ENCODE results near the gene METTL15.
"Not testable (repeated sequence)": the region's sequence is repeated elsewhere in the genome, so short reads cannot be mapped to it uniquely, and the experiment has no call there.

Gene METTL15

DNA sequence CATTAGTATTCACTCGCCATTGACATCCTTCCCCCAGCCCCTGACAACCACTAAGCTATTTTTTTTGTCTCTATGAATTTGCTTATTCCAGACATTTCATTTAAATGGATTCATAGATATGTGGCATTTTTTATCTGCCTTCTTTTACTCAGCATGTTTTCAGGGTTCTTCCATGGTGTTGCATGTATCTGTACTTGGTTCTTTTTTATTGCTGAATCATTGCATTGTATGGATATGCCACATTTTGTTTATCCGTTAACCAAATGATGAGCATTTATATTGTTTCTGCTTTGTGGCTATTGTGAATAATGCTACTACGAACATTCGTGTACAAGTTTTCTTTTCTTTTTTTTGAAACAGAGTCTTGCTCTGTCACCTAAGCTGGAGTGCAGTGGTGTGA, 5.9 kb downstream of the METTL15 start:
- no peak for DNase-seq

DNA sequence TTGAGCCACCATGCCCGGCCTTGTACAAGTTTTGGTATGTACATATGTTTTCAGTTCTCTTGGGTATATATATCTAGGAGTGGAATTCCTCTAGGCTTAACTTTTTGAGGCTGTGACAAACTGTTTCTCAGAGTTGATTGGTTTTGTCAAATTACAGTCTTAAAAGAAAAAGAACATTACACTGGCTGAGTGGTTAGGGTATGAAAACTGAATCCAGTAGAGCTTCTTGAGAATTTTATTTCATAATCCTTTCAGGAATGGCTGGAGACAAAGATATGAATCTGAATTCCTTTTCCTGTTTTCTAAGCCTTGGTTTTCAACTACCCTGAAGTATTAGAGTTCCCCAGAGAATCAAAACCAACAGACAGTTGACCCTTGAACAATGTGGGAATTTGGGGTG, 6.5 kb downstream of the METTL15 start:
- DNase-seq = no peak

DNA sequence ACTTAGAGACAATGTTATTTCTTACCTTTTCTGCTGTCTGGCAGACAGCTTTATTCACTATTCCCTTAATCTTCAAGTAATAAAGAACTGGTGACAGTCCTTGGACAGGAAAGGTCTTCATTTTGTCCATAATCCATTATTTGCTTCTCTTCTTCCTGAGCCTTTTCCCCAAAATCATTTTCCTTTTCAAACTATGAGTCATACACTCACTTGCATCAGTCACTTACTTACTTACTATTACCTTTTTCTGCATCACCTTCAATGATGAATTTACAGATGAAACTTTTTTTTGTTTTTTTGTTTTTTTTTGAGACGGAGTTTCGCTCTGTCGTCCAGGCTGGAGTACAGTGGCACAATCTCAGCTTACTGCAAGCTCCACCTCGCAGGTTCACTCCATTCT, 9.5 kb downstream of the METTL15 start:
- no peak for DNase-seq

DNA sequence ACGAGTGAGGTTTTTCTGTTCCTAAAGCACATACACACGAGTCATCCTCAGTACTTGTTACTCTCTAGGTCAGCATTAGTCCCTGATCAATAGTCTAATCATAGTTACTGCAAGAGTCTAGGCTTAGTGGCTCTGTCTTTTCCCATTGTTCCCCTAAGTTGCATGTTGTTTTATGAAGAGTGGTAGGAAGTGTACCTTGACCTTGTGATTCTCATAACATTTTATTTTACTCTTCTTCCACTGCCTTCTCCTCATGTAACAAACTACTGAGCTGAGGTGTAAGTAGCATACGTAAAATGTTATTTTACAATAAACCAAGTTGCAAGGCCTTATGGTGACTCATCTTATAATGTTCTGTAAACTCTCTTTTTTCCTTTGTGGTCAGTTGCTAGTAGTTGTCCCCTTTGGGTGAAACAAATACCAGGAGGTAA, 15.0 kb downstream of the METTL15 start:
- DNase-seq = no peak

DNA sequence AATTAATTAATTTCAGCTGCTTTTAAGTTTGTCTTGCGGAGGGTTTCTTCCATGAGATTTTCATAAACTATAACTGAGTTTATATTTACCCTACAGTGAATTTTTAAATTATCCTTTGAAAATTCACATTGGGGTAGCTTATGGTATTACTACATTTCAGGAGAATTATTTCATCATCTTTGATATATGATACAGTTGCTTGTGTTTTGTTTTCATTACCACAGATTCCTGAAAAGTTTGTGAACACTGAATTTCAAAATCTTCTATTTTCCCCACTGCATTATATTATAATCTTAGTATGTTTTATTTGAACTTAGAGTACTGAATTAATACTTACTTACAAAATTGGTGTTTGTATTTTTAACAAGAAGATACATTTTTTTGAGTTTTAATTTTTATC, 24.4 kb downstream of the METTL15 start:
- no peak for DNase-seq

DNA sequence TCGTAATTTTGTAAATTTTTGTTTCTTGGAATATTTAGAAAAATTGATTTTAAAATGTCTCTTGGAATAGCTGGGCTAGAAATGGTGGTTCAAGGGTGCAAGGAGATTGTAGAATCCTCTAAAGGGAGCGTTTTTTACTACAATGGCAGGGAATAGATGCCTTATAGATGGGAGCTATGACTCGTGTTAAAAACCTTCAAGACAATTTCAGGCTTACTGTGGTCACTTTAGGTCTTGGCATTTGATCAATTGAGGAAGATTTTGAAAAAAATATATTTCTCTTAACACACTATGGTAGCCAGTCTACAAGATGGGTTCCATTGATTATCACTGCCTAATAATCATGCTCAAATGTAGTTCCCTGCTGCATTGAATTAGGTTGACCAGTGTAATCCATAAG, 25.0 kb downstream of the METTL15 start:
- no peak for DNase-seq

DNA sequence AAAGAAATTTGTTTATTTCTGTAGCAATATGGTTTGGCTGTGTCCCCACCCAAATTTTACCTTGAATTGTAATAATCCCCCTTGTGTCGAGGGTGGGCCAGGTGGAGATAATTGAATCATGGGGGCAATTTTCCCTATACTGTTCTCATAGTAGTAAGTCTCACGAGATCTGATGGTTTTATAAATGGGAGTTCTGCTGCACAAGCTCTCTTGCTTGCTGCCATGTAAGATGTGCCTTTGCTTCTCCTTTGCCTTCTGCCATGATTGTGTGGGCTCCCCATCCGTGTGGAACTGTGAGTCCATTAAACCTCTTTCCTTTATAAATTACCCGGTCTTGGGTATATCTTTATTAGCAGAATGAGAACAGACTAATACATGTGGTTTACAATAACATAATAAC, 28.0 kb downstream of the METTL15 start:
- DNase-seq = not testable (repeated sequence)

DNA sequence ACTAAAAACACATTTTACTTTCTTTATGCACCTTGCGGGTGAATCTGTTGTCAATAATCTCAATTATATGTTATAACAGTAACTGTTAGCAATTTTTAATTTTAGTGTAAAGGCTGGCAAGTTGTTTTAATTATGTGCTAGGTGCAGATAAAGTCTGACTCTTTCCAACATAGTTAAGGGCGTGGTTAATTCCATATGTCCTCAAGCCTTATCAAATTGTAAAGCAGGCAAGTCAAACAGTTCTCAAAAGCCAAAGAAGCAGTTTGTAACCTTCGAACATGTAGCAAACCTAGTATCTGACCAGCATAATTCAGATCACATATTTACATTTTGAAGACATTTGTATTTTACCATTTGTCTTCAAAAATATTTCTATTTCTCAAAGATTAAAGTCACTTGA, 29.2 kb downstream of the METTL15 start:
- no peak for DNase-seq

DNA sequence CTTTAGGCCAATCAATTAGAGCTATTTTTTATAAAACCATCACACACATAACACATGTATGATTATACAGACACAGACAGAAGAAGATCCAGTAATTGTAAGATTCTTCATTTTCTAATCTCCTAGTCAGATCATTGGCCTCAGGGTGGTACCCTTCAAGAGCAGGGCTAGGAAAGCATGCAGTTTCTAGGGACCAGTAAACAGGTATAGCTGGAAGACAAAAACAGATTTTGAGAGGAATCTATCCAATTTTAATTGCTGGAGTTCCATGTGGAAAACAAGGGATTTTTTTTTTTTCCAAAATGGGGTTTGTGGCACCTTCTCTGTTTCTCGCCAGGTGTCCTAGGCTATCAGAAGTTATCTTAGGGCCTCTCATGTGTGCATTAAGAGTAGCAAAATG, 29.6 kb downstream of the METTL15 start:
- DNase-seq = no peak

DNA sequence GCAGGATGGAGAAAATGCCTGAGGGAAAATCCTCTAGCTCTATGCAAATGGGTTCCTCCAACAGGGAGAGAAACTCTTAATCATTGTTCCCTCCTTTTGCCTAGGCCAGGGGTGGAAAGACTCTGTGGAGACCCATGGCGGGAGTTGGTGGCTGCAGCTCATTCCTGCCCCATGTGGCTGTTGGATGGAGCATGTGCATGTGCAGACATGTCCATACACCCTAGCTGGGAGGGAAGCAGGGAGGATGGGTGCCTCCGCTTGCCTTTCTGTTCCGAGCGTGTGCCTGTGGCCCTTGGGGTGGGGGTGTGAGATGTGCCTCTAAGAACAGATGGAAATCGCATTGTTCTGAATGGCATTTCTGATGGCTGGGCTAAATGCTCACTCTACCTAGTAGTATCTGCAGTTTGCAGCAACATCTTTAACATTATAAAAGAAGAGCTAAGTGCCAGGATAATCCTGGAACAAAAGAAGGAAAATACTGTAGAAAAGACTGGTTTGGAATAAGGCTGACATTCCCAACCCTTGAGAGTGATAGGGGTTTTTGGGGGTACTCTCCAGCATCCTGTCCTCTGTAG, 31.7 kb downstream of the METTL15 start:
- no peak for DNase-seq

DNA sequence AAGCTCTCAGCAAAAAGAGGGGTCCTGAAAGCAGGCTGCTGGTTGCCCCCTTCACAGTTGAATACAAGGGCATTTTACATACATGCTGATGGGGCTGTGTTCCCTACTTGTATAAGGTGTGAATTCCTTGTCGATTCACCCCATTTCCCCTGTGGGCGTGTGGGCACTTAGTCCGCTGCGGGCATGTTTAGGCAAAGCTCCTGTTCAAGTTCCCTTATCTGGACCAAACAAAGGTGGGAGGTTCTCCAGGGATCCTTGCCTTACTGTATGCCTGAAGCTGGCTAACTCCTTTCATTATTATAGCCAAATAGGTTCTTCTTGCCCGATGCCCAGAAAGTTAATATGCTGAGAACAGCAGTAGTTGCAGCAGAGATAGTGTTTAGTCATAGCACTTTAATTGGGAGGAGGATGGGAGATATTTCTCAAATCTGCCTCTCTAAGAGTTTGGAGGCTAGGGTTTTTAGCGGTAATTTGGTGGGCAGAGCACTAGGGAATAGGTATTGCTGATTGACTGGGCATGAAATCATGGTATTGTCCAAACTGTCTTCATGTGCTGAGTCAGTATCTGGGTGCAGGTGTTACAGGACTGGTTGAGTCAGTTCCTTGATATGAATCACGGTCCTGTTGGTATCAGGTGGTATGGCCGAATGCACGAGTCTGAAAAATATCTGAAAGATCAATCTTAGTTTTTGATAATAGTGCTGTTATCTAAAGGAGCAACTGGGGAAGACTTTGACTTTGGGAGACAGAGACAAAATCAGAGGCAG, 32.7 kb downstream of the METTL15 start:
- DNase-seq = no peak

DNA sequence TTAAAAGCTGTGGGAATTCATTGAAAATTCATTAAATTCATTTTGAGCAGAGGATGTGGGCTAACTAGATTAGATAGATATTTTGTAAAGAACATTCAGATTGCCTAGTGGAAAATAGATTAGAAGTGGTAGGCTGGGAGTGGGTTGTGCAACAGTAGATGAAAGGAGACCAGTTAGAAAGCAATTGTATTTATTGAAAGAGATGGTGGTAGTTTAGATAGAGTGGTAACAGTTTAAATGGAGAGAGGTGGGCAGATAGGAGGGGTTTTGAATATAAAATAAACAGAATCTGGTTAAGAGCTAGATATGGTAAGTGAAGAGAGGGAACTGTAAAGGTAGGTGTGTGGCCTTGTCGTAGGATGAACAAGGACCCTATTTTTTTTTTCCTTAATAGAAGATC, 34.5 kb downstream of the METTL15 start:
- DNase-seq = no peak

DNA sequence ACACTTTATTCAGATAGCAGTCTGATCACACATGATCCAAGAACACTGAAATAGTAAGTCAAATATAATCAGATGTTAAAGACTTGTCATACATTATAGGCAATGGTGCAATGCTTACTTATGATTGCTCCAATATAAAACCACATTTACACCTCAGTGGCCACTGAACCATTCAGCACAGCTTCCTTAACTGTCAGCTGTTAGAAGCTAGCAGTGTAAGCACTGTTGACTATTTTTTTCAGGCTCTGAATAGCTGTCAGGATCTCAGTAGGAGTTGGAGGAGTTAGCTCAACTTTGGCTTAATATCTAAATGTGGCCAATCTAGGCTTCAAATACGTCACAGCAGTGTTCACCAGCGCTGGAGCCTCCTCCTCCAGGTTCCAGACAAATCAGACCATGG, 36.6 kb downstream of the METTL15 start:
- no peak for DNase-seq

DNA sequence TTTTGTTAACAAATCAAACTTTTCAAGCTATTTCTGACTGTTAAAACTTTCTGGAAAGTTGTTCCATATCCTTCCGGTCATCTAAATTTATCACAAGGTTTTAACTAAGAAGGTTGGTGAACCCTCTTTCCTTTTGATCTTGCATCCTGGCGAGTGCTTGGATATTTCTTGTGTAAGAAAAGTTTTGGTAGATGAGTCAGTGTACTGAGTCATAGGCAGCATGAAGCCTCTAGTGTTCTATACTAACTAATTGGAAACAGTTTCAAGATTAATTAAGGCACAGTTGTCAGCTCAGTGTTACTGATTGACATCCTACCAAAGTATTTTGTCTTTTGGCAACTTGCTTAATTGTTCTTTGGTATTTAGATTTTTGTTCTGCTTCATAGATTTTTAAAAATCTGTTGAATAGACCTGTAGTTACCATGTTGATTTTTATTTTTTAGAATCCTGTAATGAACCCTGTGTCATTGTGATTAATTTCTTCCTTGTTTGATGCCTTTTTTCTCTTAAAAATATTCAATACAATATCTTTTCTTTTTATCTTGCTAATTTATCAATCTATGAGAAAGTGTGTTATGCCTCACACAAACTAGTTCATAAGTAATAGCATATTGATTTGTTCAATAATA, 38.0 kb downstream of the METTL15 start:
- no peak for DNase-seq

DNA sequence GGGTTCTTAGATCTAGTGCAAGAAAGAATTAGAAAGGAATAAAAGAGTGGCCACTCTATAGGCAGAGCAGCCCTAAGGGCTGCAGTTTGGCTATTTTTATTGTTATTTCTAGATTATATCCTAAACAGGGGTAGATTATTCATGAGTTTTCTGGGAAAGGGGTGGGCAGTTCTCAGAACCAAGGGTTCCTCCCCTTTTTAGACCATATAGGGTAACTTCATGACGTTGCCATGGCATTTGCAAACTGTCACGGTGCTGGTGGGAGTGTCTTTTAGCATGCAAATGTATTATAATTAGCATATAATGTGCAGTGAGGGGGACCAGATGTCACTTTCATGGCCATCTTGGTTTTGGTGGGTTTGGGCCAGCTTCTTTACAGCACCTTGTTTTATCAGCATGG, 44.6 kb downstream of the METTL15 start:
- no peak for DNase-seq

DNA sequence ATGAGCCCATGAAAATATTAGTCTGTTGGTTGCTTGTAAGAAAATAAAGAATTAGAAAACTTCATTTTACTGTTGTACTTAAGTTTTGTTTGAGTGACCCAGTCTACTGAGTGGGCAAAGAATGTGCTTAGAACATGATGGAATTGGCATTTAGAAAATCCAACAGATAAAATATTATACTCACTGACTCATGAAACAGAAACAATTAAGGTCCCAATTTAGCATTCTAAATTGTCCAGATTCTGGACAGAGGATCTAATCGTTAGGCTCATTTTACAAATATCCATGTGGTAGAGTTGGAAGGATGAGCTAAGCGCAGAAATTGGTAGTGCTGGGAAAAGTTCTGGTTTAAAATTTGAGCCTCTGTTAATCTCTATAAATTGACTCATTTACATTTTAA, 45.4 kb downstream of the METTL15 start:
- DNase-seq = no peak

DNA sequence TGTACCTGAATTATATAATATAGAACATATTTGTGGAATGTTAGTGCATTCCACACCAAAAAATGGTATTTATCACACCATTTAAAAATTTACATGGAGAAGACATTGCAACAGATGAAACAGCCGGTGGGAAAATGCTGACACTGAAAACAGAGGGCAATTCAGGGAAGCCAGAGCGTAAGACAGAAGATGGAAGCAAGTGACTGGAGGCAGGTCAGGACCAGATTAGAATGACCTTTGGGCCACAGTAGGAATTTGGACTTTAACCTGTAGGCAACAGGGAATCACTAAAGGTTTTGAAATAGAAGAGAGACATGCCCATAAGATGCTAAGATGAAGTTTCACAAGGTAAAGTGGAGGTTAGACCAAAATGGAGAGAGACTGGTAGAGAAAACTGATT, 60.5 kb downstream of the METTL15 start:
- DNase-seq = no peak

DNA sequence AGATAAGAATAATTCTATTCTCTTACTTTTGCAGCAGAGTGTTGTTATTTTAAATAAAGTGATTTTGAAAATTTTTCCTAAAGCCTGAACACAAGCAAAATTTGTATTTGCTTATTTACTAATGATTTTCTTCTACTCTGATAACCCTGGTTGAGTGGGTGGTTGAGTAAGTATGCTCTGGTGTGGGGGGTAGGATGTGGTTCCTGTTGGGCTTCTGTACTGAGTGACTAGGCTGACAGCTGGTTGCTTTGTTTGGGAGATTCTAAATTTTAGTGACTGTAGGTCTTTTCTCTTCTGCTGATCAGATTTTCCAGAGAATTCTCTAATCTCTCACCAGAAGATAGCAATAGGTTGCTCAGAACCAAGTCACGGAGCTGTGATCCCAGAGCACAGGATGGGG, 61.6 kb downstream of the METTL15 start:
- no peak for DNase-seq

DNA sequence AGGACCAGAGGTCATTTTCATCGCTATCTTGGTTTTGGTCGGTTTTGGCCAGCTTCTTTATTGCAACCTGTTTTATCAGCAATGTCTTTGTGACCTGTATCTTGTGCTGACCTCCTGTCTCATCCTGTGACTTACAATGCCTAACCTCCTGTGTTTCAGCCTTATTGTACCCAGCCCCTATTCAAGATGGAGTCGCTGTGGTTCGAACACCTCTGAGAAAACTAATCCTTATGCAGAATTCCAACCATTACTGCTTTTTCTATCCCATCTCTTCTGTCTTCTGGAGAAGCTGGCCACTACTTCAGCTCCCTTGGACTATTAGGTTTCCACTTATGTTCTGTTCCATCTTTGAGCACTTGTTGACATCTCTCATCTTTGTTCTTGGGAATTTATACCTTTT, 62.6 kb downstream of the METTL15 start:
- DNase-seq = no peak

DNA sequence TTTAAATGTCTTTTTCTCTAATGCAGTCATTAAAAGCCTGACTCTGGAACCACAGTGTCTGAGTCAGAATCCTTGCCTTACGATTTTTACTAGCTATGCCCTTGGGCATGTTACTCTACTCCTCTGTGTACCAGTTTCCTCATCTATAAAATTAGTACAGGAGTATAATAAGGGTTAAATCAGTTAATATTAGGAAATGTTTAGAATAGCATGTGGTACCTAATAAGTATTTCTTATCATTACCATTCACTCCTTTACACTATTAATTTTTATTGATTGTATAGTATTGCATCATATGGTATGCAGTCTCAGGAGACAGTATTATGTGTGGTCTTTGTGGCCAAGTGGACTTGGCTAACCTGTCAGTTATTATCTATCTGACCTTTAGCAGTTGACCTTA, 68.2 kb downstream of the METTL15 start:
- no peak for DNase-seq

DNA sequence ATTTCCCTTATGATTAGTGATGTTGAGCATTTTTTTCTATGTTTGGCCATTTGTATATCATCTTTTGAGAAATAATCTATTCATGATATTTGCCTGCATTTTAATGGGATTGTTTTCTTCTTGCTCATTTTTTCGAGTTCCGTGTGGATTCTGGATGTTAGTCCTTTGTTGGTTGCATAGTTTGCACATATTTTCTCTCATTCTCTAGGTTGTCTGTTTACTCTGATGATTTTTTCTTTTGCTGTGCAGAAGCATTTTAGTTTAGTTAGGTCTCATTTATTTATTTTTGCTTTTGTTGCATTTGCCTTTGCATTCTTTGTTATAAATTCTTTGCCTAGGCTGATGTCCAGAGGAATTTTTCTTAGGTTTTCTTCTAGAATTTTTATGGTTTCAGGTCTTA, 87.3 kb downstream of the METTL15 start:
- DNase-seq = no peak

DNA sequence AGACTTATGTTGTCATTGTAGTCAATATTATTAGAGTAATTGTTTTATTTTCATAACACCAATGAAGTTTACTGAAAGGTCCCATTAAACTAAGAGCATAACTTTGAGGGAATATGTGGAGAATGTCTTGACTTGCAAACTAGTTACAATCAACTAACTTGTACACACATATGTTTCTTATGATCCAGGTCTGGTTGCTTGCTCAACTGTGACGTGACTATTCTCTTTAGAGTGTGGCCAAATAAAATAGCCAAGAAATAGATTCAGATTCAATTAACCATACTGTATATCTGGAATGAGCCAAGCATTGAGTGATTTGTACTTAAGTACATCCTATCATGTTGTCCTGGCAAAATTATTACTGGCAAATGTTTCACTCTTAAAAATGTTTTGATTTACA, 101.7 kb downstream of the METTL15 start:
- no peak for DNase-seq

DNA sequence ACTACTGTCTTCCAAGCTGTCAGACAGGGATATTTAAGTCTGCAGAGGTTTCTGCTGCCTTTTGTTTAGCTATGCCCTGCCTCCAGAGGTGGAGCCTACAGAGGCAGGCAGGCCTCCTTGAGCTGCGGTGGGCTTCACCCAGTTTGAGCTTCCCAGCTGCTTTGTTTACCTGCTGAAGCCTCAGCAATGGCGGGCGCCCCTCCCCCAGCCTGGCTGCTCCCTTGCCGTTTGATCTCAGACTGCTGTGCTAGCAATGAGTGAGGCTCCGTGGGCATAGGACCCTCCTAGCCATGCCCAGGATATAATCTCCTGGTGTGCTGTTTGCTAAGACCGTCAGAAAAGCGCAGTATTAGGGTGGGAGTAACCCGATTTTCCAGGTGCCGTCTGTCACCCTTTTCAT, 113.9 kb downstream of the METTL15 start:
- DNase-seq = not testable (repeated sequence)

DNA sequence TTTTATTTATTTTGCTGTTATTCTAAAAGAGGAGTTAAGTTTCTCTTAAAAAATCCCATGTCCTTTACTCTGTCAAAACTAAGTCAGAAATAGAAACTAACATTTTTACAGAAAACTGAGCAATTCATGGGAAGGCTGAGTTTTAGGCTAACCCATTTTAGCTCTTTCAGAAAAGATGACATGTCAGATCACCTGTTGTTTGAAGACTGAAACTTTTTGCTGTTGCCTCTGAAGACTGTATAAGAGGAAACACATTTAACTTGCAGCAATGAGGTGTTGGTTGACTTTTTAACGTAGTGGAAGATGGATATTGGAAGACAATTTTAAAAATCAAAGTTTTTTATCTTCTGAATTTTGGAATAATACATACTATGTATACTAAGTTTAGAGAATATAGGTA, 115.4 kb downstream of the METTL15 start:
- DNase-seq = no peak

DNA sequence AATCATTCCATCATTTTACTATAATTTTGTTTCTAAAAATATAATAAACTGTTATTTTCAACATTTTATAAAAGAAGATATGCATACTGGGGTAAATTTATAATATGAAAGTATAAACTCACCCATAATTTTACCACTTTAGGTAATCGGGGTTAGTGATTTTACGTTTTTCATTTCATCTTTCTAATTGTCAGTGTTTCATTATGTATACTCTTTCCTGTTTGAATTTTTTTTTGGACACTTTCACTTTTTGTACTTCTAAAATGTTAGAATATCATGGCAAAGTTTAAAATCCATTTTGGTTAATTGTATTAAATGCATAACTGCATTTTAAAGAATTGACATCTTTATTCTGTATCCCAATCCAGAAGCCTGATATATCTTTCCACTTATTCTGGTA, 115.8 kb downstream of the METTL15 start:
- no peak for DNase-seq
